ENCODE measurements around the gene CPN2.

DNA sequence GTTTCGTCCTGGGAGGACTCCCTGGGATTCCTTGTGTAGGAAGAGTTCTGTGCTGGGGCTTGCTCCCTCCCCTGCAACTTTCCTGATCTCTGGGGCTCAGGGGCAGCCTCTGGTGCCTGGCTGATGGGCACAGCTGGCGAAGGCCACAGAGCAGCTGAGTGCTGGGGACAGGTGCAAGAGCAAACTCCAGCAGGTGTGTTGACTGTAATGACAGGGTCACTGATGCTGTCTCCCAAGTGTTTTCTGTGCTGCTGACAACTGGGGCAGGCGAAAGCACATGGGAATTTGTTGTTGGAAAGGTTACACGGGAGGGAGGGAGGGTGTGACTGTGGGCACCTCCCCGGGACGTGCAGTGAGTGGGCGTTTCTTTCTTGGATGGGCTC lies 21.6 kb downstream of the CPN2 start:
- no peak for TF ChIP-seq POLR2A (IDR thresholded peaks at IDR 0.05)
- TF ChIP-seq, protein P1, sequence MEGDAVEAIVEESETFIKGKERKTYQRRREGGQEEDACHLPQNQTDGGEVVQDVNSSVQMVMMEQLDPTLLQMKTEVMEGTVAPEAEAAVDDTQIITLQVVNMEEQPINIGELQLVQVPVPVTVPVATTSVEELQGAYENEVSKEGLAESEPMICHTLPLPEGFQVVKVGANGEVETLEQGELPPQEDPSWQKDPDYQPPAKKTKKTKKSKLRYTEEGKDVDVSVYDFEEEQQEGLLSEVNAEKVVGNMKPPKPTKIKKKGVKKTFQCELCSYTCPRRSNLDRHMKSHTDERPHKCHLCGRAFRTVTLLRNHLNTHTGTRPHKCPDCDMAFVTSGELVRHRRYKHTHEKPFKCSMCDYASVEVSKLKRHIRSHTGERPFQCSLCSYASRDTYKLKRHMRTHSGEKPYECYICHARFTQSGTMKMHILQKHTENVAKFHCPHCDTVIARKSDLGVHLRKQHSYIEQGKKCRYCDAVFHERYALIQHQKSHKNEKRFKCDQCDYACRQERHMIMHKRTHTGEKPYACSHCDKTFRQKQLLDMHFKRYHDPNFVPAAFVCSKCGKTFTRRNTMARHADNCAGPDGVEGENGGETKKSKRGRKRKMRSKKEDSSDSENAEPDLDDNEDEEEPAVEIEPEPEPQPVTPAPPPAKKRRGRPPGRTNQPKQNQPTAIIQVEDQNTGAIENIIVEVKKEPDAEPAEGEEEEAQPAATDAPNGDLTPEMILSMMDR (IDR thresholded peaks at IDR 0.05): no peak

Measured in heart left ventricle (tissue), 13 donors.